COLO668 (cell line): ENCODE results near the gene GNAS.
A peak's percentile ranks its signal among the peaks of the same experiment; 100 is the strongest.

Source experiments
- DNase-seq: peaks from one replicate; lab custom pipeline; 2025; ENCODE audit not compliant: unreplicated experiment; lab: John Stamatoyannopoulos, UW

Gene GNAS

GRCh38 chr20:58851969-58852458, 502 bp upstream of the GNAS start:
- no peak for DNase-seq

- DNase-seq: no peak
These were observed 950 bp downstream of the GNAS start for GRCh38 chr20:58853466-58853865.

- DNase-seq: no peak
These were observed 1.6 kb downstream of the GNAS start for GRCh38 chr20:58853976-58854637.

- DNase-seq: no peak
These were observed 2.3 kb downstream of the GNAS start for GRCh38 chr20:58854638-58855471.

- DNase-seq: no peak
These were observed 3.2 kb downstream of the GNAS start for GRCh38 chr20:58855506-58856389.

GRCh38 chr20:58863044-58863790, 10.7 kb downstream of the GNAS start:
- DNase-seq: no peak

- DNase-seq: no peak
These were observed 11.8 kb downstream of the GNAS start for GRCh38 chr20:58864346-58864745.

GRCh38 chr20:58865843-58866242, 13.3 kb downstream of the GNAS start:
- DNase-seq: no peak

GRCh38 chr20:58867211-58867610, 14.7 kb downstream of the GNAS start:
- no peak for DNase-seq

- DNase-seq: peak; percentile 12
These were observed 16.3 kb downstream of the GNAS start for GRCh38 chr20:58868795-58869194.

GRCh38 chr20:58869662-58870227, 17.2 kb downstream of the GNAS start:
- DNase-seq: no peak

- peak; percentile 59 for DNase-seq
These were observed 17.9 kb downstream of the GNAS start for GRCh38 chr20:58870293-58871014.

GRCh38 chr20:58871533-58872102, 19.1 kb downstream of the GNAS start:
- peak; percentile 15 for DNase-seq

GRCh38 chr20:58874469-58874868, 22.0 kb downstream of the GNAS start:
- no peak for DNase-seq

GRCh38 chr20:58875111-58875510, 22.6 kb downstream of the GNAS start:
- DNase-seq: no peak

- DNase-seq: no peak
These were observed 23.1 kb downstream of the GNAS start for GRCh38 chr20:58875541-58876134.

- DNase-seq: no peak
These were observed 23.9 kb downstream of the GNAS start for GRCh38 chr20:58876437-58876836.

GRCh38 chr20:58877050-58877975, 24.8 kb downstream of the GNAS start:
- DNase-seq: no peak
